Sigmoid colon (tissue), 4 donors: ENCODE data around the gene HELZ2.

Source experiments
- CTCF ChIP-seq, 4 experiments: fragments of 450-650 bp in 3 of 4; fragments of 200-600 bp in 1 of 4; IDR thresholded peaks; one replicate each; pipeline ENCODE4 v1.5.1; 2016 to 2019; ENCODE audit warnings: antibody characterized with exemption in 4 of 4, mild to moderate bottlenecking in 3 of 4, moderate library complexity in 2 of 4
- EP300 ChIP-seq, 4 donors: sonication (generic); formaldehyde crosslinking; IDR thresholded peaks; one replicate each; pipeline ENCODE4 v1.6.1; 2017; ENCODE audit warnings: antibody characterized with exemption in 4 of 4
- POLR2A ChIP-seq, 2 donors: fragments of 450-650 bp; IDR thresholded peaks; one replicate each; pipeline ENCODE4 v1.6.1; 2016; ENCODE audit warnings: antibody characterized with exemption in 2 of 2, mild to moderate bottlenecking in 2 of 2, moderate library complexity in 2 of 2
- POLR2AphosphoS5 ChIP-seq, 4 donors: sonication (generic); formaldehyde crosslinking; IDR thresholded peaks; one replicate each; pipeline ENCODE4 v1.6.1; 2017; ENCODE audit warnings: antibody characterized with exemption in 4 of 4

- TF ChIP-seq CTCF (IDR thresholded peaks at IDR 0.05) (no peak), EP300 (IDR thresholded peaks at IDR 0.05) (no peak), POLR2AphosphoS5 (IDR thresholded peaks at IDR 0.05) (no peak), POLR2A (IDR thresholded peaks at IDR 0.05) (no peak)
Observed at GRCh38 chr20:63538204-63539091, 35.6 kb downstream of the HELZ2 start.
